Amniotic stem cell (primary cell): ENCODE measurements around the gene CAT.

Experiments
- DNase-seq: peaks from one replicate; lab custom pipeline; 2025; lab: John Stamatoyannopoulos, UW

Gene CAT

GRCh38 chr11:34459507-34460162, 20.9 kb downstream of the CAT start:
- no peak for DNase-seq

- no peak for DNase-seq
Observed at GRCh38 chr11:34460278-34460677, 21.5 kb downstream of the CAT start.

- no peak for DNase-seq
Observed at GRCh38 chr11:34461215-34461614, 22.5 kb downstream of the CAT start.

GRCh38 chr11:34464591-34465051, 25.9 kb downstream of the CAT start:
- DNase-seq = no peak

GRCh38 chr11:34466802-34467488, 28.2 kb downstream of the CAT start:
- no peak for DNase-seq

- DNase-seq = no peak
Observed at GRCh38 chr11:34468209-34468841, 29.6 kb downstream of the CAT start.

- DNase-seq = no peak
Observed at GRCh38 chr11:34473603-34474169, 35.0 kb downstream of the CAT start.

GRCh38 chr11:34475656-34476055, 36.9 kb downstream of the CAT start:
- no peak for DNase-seq

GRCh38 chr11:34476849-34477248, 38.1 kb downstream of the CAT start:
- DNase-seq = no peak

GRCh38 chr11:34478845-34479663, 40.3 kb downstream of the CAT start:
- DNase-seq = no peak

GRCh38 chr11:34480314-34480713, 41.6 kb downstream of the CAT start:
- no peak for DNase-seq

GRCh38 chr11:34481307-34481706, 42.6 kb downstream of the CAT start:
- no peak for DNase-seq

- DNase-seq = no peak
Observed at GRCh38 chr11:34483106-34483874, 44.6 kb downstream of the CAT start.

- DNase-seq = no peak
Observed at GRCh38 chr11:34487430-34487829, 48.7 kb downstream of the CAT start.

GRCh38 chr11:34488855-34489557, 50.3 kb downstream of the CAT start:
- DNase-seq = no peak

- no peak for DNase-seq
Observed at GRCh38 chr11:34490304-34490703, 51.6 kb downstream of the CAT start.

- no peak for DNase-seq
Observed at GRCh38 chr11:34492806-34493414, 54.2 kb downstream of the CAT start.

- DNase-seq = no peak
Observed at GRCh38 chr11:34493468-34493867, 54.7 kb downstream of the CAT start.

GRCh38 chr11:34493926-34494595, 55.3 kb downstream of the CAT start:
- DNase-seq = no peak
